ENCODE data around the gene GALM.

The GALM gene

DNA sequence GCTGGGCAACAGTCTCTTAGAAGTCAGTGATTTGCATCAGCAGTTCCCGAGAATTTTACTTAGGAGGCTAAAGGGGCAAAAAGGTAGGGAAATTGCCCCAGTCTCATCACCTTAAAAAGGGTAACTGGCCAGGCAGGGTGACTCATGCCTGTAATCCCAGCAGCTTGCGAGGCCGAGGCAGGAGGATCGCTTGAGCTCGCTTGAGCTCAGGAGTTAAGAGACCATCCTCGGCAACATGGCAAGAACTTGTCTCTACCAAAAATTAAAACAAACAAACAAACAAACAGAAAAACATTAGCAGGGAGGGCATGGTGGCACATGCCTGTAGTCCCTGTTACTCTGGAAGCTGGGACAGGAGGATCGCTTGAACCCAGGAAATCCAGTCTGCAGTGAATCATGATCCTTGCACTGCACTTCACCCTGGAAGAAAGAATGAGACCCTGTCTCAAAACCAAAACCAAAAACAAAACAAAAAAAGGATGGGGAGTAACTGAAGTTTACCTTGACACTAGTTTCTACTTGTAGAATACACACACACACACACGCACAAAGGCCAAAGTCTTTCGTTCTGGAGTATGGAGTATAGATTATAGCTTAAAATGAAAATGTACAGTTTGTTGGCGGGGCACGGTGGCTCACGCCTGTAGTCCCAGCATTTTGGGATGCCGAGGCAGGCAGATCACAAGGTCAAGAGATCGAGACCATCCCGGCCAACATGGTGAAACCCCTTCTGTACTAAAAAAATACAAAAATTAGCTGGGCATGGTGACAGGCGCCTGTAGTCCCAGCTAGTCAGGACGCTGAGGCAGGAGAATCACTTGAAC lies 109.4 kb downstream of the GALM start:
- Histone ChIP-seq H3K4me1 (ENCODE audit: control insufficient read depth, insufficient read depth, low read length) (0 out of 2 replicates have a peak, but pooled peaks cover 3% of the 10 kb centered on the region), H3K9me3 (ENCODE audit: control insufficient read depth, insufficient read depth, low read depth, low read length) (no peaks in the 10 kb centered on the region), H3K4me3 (ENCODE audit: low read depth, low read length) (no peak overlapping the region), H3K36me3 (ENCODE audit: control insufficient read depth in 2 of 2, insufficient read depth in 1 of 2, low read length in 2 of 2) (peaks cover 4 to 7% of the 10 kb centered on the region in 2 experiments; a peak in 2 of 3 replicates), H3K27ac (ENCODE audit: extremely low read depth, low read depth, low read length) (no peak overlapping the region)
- CTCF ChIA-PET, result no interaction called here
- TF ChIP-seq ZBTB17 (tag by site-specific recombination; IDR thresholded peaks at IDR 0.05), result 0 out of 2 replicates have a peak, but pooled peaks have one; percentile 29
- TF ChIP-seq, protein P1, sequence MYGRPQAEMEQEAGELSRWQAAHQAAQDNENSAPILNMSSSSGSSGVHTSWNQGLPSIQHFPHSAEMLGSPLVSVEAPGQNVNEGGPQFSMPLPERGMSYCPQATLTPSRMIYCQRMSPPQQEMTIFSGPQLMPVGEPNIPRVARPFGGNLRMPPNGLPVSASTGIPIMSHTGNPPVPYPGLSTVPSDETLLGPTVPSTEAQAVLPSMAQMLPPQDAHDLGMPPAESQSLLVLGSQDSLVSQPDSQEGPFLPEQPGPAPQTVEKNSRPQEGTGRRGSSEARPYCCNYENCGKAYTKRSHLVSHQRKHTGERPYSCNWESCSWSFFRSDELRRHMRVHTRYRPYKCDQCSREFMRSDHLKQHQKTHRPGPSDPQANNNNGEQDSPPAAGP (tag by site-specific recombination; IDR thresholded peaks at IDR 0.05), result no peak
- 0 out of 2 replicates have a peak, but pooled peaks have one; percentile 18 for TF ChIP-seq ZBTB8A (tag by site-specific recombination; IDR thresholded peaks at IDR 0.05)
- POLR2A ChIA-PET, result interaction anchor here (3.3 kb wide), 1 partner anchor 24 kb away, joined by 41 read pairs; the partner anchor contains the start of gene SRSF7

DNA sequence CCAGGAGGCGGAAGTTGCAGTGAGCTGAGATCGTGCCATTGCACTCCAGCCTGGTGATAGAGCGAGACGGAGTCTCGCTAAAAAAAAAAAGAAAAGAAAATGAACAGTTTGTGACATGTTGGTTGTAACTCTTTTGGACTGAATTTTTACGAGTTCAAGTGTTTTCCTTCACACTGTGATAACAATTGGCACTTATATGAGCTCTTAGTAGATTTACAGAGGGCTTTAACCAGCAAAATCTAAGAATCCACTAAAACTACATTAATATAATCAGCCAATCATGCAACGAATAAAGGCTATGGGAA lies 110.0 kb downstream of the GALM start:
- ChIA-PET POLR2A (interaction anchor here (3.3 kb wide), 1 partner anchor 25 kb away, joined by 41 read pairs; the partner anchor contains the start of gene SRSF7), CTCF (interaction anchor here (0.6 kb wide), 1 partner anchor 39 kb away, joined by 4 read pairs; no protein-coding TSS in a partner anchor)
- TF ChIP-seq, protein P2, sequence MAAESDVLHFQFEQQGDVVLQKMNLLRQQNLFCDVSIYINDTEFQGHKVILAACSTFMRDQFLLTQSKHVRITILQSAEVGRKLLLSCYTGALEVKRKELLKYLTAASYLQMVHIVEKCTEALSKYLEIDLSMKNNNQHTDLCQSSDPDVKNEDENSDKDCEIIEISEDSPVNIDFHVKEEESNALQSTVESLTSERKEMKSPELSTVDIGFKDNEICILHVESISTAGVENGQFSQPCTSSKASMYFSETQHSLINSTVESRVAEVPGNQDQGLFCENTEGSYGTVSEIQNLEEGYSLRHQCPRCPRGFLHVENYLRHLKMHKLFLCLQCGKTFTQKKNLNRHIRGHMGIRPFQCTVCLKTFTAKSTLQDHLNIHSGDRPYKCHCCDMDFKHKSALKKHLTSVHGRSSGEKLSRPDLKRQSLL (tag by site-specific recombination; IDR thresholded peaks at IDR 0.05), result peak; percentile 63; the same call in 1 of the 2 replicates
- TF ChIP-seq FEZF1 (tag by site-specific recombination; IDR thresholded peaks at IDR 0.05) (peak; percentile 48; the same call in 1 of the 2 replicates), ZFHX2 (tag by site-specific recombination; conservative IDR thresholded peaks at IDR 0.05) (no peak)
- TF ChIP-seq, protein P3, sequence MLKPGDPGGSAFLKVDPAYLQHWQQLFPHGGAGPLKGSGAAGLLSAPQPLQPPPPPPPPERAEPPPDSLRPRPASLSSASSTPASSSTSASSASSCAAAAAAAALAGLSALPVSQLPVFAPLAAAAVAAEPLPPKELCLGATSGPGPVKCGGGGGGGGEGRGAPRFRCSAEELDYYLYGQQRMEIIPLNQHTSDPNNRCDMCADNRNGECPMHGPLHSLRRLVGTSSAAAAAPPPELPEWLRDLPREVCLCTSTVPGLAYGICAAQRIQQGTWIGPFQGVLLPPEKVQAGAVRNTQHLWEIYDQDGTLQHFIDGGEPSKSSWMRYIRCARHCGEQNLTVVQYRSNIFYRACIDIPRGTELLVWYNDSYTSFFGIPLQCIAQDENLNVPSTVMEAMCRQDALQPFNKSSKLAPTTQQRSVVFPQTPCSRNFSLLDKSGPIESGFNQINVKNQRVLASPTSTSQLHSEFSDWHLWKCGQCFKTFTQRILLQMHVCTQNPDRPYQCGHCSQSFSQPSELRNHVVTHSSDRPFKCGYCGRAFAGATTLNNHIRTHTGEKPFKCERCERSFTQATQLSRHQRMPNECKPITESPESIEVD (tag by site-specific recombination; IDR thresholded peaks at IDR 0.05), result peak; percentile 78
- H3K9me3 ChIP-seq (ENCODE audit: control insufficient read depth, insufficient read depth, low read depth, low read length), result no peaks in the 10 kb centered on the region
- 0 out of 2 replicates have a peak, but pooled peaks cover 3% of the 10 kb centered on the region for H3K4me1 ChIP-seq (ENCODE audit: control insufficient read depth, insufficient read depth, low read length)
- peaks cover 10 to 13% of the 10 kb centered on the region in 2 experiments; a peak in 2 of 3 replicates for H3K36me3 ChIP-seq (ENCODE audit: control insufficient read depth in 2 of 2, insufficient read depth in 1 of 2, low read length in 2 of 2)
- H3K27ac ChIP-seq (ENCODE audit: extremely low read depth, low read depth, low read length), result no peak overlapping the region
- no peak overlapping the region for H3K4me3 ChIP-seq (ENCODE audit: low read depth, low read length)

DNA sequence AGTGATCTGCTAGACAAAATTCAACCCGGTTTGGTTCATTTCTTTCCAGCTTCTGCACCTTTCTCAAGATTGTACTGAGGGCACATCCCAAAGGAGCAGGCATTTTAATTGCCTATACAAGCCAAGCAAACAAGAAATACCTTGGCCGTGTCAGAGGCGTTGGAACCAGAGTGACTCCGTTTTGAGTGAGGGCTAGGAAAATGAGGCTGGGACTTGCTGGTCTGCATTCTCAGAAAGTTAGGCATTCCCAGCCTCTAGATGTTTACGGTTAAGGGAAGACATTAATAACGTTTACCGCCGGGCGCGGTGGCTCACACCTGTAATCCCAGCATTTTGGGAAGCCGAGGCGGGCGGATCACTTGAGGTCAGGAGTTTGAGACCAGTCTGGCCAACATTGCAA lies 110.6 kb downstream of the GALM start:
- TF ChIP-seq ZNF404 (tag by site-specific recombination; IDR thresholded peaks at IDR 0.05), result no peak
- no peak for TF ChIP-seq ZNF239 (tag by site-specific recombination; IDR thresholded peaks at IDR 0.05)
- TF ChIP-seq ZNF48 (tag by site-specific recombination; IDR thresholded peaks at IDR 0.05), result no peak
- TF ChIP-seq HOXD13 (CRISPR knock-in tag; IDR thresholded peaks at IDR 0.05; ENCODE audit: borderline replicate concordance), result no peak
- TF ChIP-seq SCRT2 (tag by site-specific recombination; IDR thresholded peaks at IDR 0.05), result no peak
- TF ChIP-seq ZNF610 (tag by site-specific recombination; IDR thresholded peaks at IDR 0.05; ENCODE audit: borderline replicate concordance), result no peak
- TF ChIP-seq ZNF223 (tag by site-specific recombination; IDR thresholded peaks at IDR 0.05), result no peak
- TF ChIP-seq ZNF707 (tag by site-specific recombination; IDR thresholded peaks at IDR 0.05), result no peak
- TF ChIP-seq ZSCAN30 (tag by site-specific recombination; IDR thresholded peaks at IDR 0.05), result no peak
- Histone ChIP-seq H3K4me1 (ENCODE audit: control insufficient read depth, insufficient read depth, low read length) (0 out of 2 replicates have a peak, but pooled peaks cover 3% of the 10 kb centered on the region), H3K4me3 (ENCODE audit: low read depth, low read length) (no peak overlapping the region), H3K9me3 (ENCODE audit: control insufficient read depth, insufficient read depth, low read depth, low read length) (no peaks in the 10 kb centered on the region), H3K36me3 (ENCODE audit: control insufficient read depth in 2 of 2, insufficient read depth in 1 of 2, low read length in 2 of 2) (peaks cover 16% of the 10 kb centered on the region in 2 experiments; a peak in 2 of 3 replicates), H3K27ac (ENCODE audit: extremely low read depth, low read depth, low read length) (no peak overlapping the region)
- CTCF ChIA-PET, result interaction anchor here (0.6 kb wide), 1 partner anchor 39 kb away, joined by 4 read pairs; no protein-coding TSS in a partner anchor
- POLR2A ChIA-PET, result interaction anchor here (2.8 to 3.3 kb wide), 2 partner anchors 26 kb away, joined by 40 to 41 read pairs; partner anchors contain the start of gene SRSF7
